Activated CD4-positive, alpha-beta memory T cell treated with anti-CD3 and anti-CD28 coated beads, Interleukin-2, amount 10 ng/mL, durations not matched to agents 7 days and 5 days (primary cell): ENCODE measurements around the gene AXL. TPM values are rescaled to one million over a fixed set of nuclear protein-coding genes. Genes with fewer than 3 reads are reported as not detected.
A peak's percentile ranks its signal among the peaks of the same experiment; 100 is the strongest.

Experiments
- CTCF ChIA-PET: fragments of 350-600 bp; sonication (Branson Sonifier 250); formaldehyde crosslinking; loops from one replicate; lab custom pipeline; 2021; ENCODE audit warnings: antibody characterized with exemption, inconsistent platforms; lab: Charles Lee
- POLR2A ChIA-PET: fragments of 350-600 bp; sonication (Branson Sonifier 250); formaldehyde crosslinking; loops from one replicate; lab custom pipeline; 2021; ENCODE audit warnings: antibody characterized with exemption; lab: Charles Lee
- DNase-seq: peaks from one replicate; pipeline ENCODE4 v3.0.0-alpha.2; 2020
- H3K27ac Mint-ChIP-seq: one replicate; pipeline ENCODE4 v1.8.0; 2021; ENCODE audit warnings: mild to moderate bottlenecking, mixed read lengths
- H3K27me3 Mint-ChIP-seq: one replicate; pipeline ENCODE4 v1.8.0; 2021; ENCODE audit warnings: mixed read lengths
- H3K36me3 Mint-ChIP-seq: one replicate; pipeline ENCODE4 v1.8.0; 2021; ENCODE audit warnings: low read depth, mixed read lengths
- H3K4me1 Mint-ChIP-seq: one replicate; pipeline ENCODE4 v1.8.0; 2021; ENCODE audit warnings: mixed read lengths
- H3K4me3 Mint-ChIP-seq: one replicate; pipeline ENCODE4 v1.8.0; 2021; ENCODE audit warnings: mild to moderate bottlenecking, mixed read lengths
- H3K9me3 Mint-ChIP-seq: one replicate; pipeline ENCODE4 v1.8.0; 2021; ENCODE audit warnings: mixed read lengths
- total RNA-seq, 2 experiments: library from RNA; stranded (reverse); gene quantifications; one replicate each; pipeline ENCODE4 v1.2.3, GENCODE V29; 2021

Gene AXL
- total RNA-seq, 2 experiments from 2014 or later, result 0.55 to 0.60 TPM

DNA sequence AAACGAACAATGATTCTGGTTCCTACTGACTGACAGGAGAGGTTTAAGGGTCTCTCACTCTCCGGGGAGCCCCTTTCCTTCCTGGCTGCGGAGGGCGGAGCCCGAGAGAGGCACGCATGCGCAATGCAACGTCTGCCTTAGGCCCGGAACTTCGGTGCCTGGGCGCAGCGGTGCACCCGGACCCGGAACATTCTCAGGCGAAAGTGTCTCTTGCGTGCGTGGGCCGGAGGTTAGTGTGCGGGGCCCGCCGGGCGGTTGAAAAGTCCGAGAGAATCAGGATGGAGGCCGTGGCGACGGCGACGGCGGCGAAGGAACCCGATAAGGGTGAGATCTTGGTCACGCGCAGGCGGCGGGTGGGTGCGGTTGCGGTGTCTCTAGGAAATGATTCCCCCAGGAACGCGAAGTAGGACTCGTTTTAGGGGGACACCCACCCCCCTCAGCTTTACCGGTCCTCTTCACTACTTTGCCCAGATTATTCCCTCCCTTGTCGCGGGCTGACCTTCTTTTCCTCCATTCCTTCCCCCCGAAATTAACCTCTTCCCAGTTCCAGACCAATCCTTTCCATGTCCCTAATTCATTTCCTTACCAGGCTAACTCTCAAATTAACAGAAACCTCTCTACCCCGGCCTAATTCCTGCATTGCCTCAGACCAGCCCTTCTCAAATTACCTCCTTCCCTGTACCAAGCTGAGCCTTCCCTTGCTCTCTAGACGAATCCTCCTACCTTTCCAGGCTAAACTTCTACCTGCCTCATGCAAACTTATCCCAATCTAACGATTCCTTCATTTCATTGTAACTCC is 91.2 kb downstream of the AXL start, which contains the start of gene CCDC97:
CCDC97 (plus strand) TSS at position 140 of the 799 bp plus-strand sequence; CDS start at position 279, 139 bp downstream.
- H3K9me3 Mint-ChIP-seq, result no peaks in the 10 kb centered on the region
- no peaks in the 10 kb centered on the region for H3K27me3 Mint-ChIP-seq
- ChIA-PET CTCF (interaction anchor here (1.0 to 11.5 kb wide), 7 partner anchors 9 to 106 kb away, joined by 3 to 114 read pairs (median 9); partner anchors contain the start of genes B9D2 and HNRNPUL1), POLR2A (interaction anchor here (1.1 to 18.4 kb wide), 7 partner anchors 9 to 106 kb away, joined by 4 to 348 read pairs (median 42); partner anchors contain the start of genes B9D2, HNRNPUL1 and TGFB1)
- peak within 1 kb of the TSS; percentile 98 for H3K27ac Mint-ChIP-seq
- peak; percentile 90 for DNase-seq
- peaks cover 79% of the 10 kb centered on the region for H3K4me1 Mint-ChIP-seq
- H3K36me3 Mint-ChIP-seq, result peaks cover 75% of the 10 kb centered on the region
- H3K4me3 Mint-ChIP-seq, result peak within 1 kb of the TSS; percentile 98

DNA sequence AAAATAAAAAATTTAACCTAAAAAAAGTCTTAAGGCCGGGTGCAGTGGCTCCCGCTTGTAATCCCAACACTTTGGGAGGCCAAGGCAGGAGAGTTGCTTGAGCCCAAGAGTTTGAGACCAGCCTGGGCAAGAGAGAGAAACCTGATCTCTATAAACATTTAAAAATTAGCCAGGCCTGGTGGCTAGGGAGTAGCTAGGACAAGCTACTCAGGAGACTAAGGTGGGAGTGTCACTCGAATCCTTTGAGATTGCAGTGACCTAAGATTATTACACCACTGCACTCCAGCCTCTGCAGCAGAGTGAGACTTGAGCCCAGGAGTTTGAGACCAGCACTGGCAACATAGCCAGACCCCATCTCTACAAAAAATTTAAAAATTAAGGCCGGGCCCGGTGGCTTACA is 92.0 kb downstream of the AXL start:
- ChIA-PET CTCF (interaction anchor here (0.5 to 11.5 kb wide), 3 partner anchors 19 to 48 kb away, joined by 3 to 114 read pairs (median 4); partner anchors contain the start of gene HNRNPUL1), POLR2A (interaction anchor here (0.9 to 18.4 kb wide), 6 partner anchors 9 to 107 kb away, joined by 4 to 348 read pairs (median 26); partner anchors contain the start of genes HNRNPUL1 and TGFB1)
- peaks cover 70% of the 10 kb centered on the region for H3K36me3 Mint-ChIP-seq
- DNase-seq, result no peak
- H3K27ac Mint-ChIP-seq, result no peak overlapping the region
- peaks cover 72% of the 10 kb centered on the region for H3K4me1 Mint-ChIP-seq
- H3K4me3 Mint-ChIP-seq, result peak overlapping the region; percentile 98
- H3K27me3 Mint-ChIP-seq, result no peaks in the 10 kb centered on the region
- H3K9me3 Mint-ChIP-seq, result no peaks in the 10 kb centered on the region

Other genes starting within 250 kb of the AXL start
- not detected for gene CYP2B6, start 227.9 kb upstream of the AXL start, total RNA-seq
- gene CYP2A13, start 130.8 kb upstream of the AXL start, total RNA-seq, result not detected
- gene CYP2F1, start 104.8 kb upstream of the AXL start, total RNA-seq, result not detected
- gene CYP2S1, start 26.0 kb upstream of the AXL start, total RNA-seq, result 1 to 10 TPM in 1 of 2 experiments, under 1 TPM in 1; 0.68 to 1.6 TPM
- gene HNRNPUL1, start 45.1 kb downstream of the AXL start, total RNA-seq, result 100 to 1,000 TPM; 373 to 398 TPM
- 10 to 100 TPM; 43.0 to 43.4 TPM for gene CCDC97, start 90.9 kb downstream of the AXL start, total RNA-seq
- 100 to 1,000 TPM; 236 to 247 TPM for gene TGFB1, start 134.7 kb downstream of the AXL start, total RNA-seq
- gene B9D2, start 144.9 kb downstream of the AXL start, total RNA-seq, result 10 to 100 TPM; 10.8 to 11.2 TPM
- gene TMEM91, start 157.3 kb downstream of the AXL start, total RNA-seq, result 1 to 10 TPM; 8.0 to 9.6 TPM
- 10 to 100 TPM; 18.8 to 25.2 TPM for gene EXOSC5, start 178.1 kb downstream of the AXL start, total RNA-seq
- gene BCKDHA, start 178.6 kb downstream of the AXL start, total RNA-seq, result 10 to 100 TPM; 17.9 to 27.1 TPM
- 1 to 10 TPM; 4.3 to 5.4 TPM for gene B3GNT8, start 208.2 kb downstream of the AXL start, total RNA-seq
- 10 to 100 TPM; 36.0 to 38.4 TPM for gene DMAC2, start 220.7 kb downstream of the AXL start, total RNA-seq
- not detected for gene ERICH4, start 223.9 kb downstream of the AXL start, total RNA-seq